WTC11 (cell line): ENCODE measurements around the gene GRIK2. TPM values are rescaled to one million over a fixed set of nuclear protein-coding genes. Genes with fewer than 3 reads are reported as not detected.

Source experiments
- ATAC-seq: fragments of 200-7000 bp; cut with Tn5 transposase; 2 replicates; pipeline ENCODE4 v1.10.0; 2021; ENCODE audit warnings: mild to moderate bottlenecking, moderate library complexity
- CTCF ChIA-PET: fragments of 300-600 bp; sonication (Branson Sonifier 250); formaldehyde crosslinking; loops from one replicate; lab custom pipeline; 2021; ENCODE audit warnings: antibody characterized with exemption; lab: Charles Lee
- POLR2A ChIA-PET: fragments of 350-600 bp; sonication (Branson Sonifier 250); formaldehyde crosslinking; loops from one replicate; lab custom pipeline; 2021; ENCODE audit warnings: antibody characterized with exemption; lab: Charles Lee
- DNase-seq: peaks from one replicate; pipeline ENCODE4 v3.0.0; 2021; ENCODE audit warnings: low spot score
- H3K27ac Mint-ChIP-seq: 2 replicates; pipeline ENCODE4 v1.8.0; 2021; ENCODE audit warnings: mixed read lengths
- H3K27me3 Mint-ChIP-seq: 2 replicates; pipeline ENCODE4 v1.8.0; 2021; ENCODE audit warnings: low read depth, mild to moderate bottlenecking, moderate library complexity, mixed read lengths
- H3K36me3 Mint-ChIP-seq: 2 replicates; pipeline ENCODE4 v1.8.0; 2021; ENCODE audit warnings: mixed read lengths
- H3K4me1 Mint-ChIP-seq: 2 replicates; pipeline ENCODE4 v1.8.0; 2022; ENCODE audit warnings: mixed read lengths
- H3K4me3 Mint-ChIP-seq: 2 replicates; pipeline ENCODE4 v1.8.0; 2021; ENCODE audit warnings: mild to moderate bottlenecking, moderate library complexity, mixed read lengths
- H3K9me3 Mint-ChIP-seq: 2 replicates; pipeline ENCODE4 v1.8.0; 2021; ENCODE audit warnings: mixed read lengths
- AFF4 ChIP-seq: sonication (generic); formaldehyde crosslinking; IDR thresholded peaks from 2 replicates; pipeline ENCODE4 v1.8.1; 2023; ENCODE audit warnings: mild to moderate bottlenecking, missing genetic modification reagents, borderline replicate concordance
- ATF2 ChIP-seq: sonication (generic); formaldehyde crosslinking; IDR thresholded peaks from 2 replicates; pipeline ENCODE4 v1.8.1; 2022; ENCODE audit warnings: low read depth, missing genetic modification reagents, borderline replicate concordance
- E2F1 ChIP-seq: sonication (generic); formaldehyde crosslinking; IDR thresholded peaks from 2 replicates; pipeline ENCODE4 v1.8.0; 2022; ENCODE audit warnings: mild to moderate bottlenecking, missing genetic modification reagents
- ERG ChIP-seq: fragments of 250-450 bp; sonication (Bioruptor Pico); IDR thresholded peaks from 2 replicates; pipeline ENCODE4 v1.8.0; 2021; ENCODE audit warnings: mild to moderate bottlenecking
- GRHL2 ChIP-seq: fragments of 250-450 bp; sonication (Bioruptor Pico); IDR thresholded peaks from 2 replicates; pipeline ENCODE4 v1.8.0; 2022; ENCODE audit warnings: mild to moderate bottlenecking, moderate library complexity; ENCODE audit not compliant: insufficient replicate concordance, severe bottlenecking
- GTF2I ChIP-seq: fragments of 250-450 bp; sonication (Bioruptor Pico); conservative IDR thresholded peaks from 2 replicates; pipeline ENCODE4 v1.4.0; 2021; ENCODE audit warnings: mild to moderate bottlenecking
- HMGXB4 ChIP-seq: sonication (generic); formaldehyde crosslinking; IDR thresholded peaks from 2 replicates; pipeline ENCODE4 v1.8.1; 2023; ENCODE audit warnings: mild to moderate bottlenecking, moderate library complexity, missing genetic modification reagents
- IRF2 ChIP-seq: sonication (generic); formaldehyde crosslinking; IDR thresholded peaks from 2 replicates; pipeline ENCODE4 v1.8.0; 2022; ENCODE audit warnings: low read depth, missing genetic modification reagents, borderline replicate concordance
- JAZF1 ChIP-seq: fragments of 250-450 bp; sonication (Bioruptor Pico); IDR thresholded peaks from 2 replicates; pipeline ENCODE4 v1.9.0; 2021; ENCODE audit warnings: moderate library complexity, mild to moderate bottlenecking, inconsistent platforms
- KAT7 ChIP-seq: sonication (generic); formaldehyde crosslinking; IDR thresholded peaks from 2 replicates; pipeline ENCODE4 v1.8.1; 2023; ENCODE audit warnings: missing genetic modification reagents, mild to moderate bottlenecking, borderline replicate concordance
- NFYB ChIP-seq: sonication (generic); formaldehyde crosslinking; conservative IDR thresholded peaks from 2 replicates; pipeline ENCODE4 v1.8.0; 2022; ENCODE audit warnings: low read depth, missing genetic modification reagents
- NR1H2 ChIP-seq: sonication (generic); formaldehyde crosslinking; IDR thresholded peaks from 2 replicates; pipeline ENCODE4 v1.9.0; 2021; ENCODE audit warnings: mild to moderate bottlenecking, moderate library complexity, missing genetic modification reagents
- PRRX2 ChIP-seq: fragments of 250-450 bp; sonication (Bioruptor Pico); IDR thresholded peaks from 2 replicates; pipeline ENCODE4 v1.8.0; 2021; ENCODE audit warnings: mild to moderate bottlenecking
- RORB ChIP-seq: fragments of 250-450 bp; sonication (Bioruptor Pico); IDR thresholded peaks from 2 replicates; pipeline ENCODE4 v1.9.0; 2021; ENCODE audit warnings: mild to moderate bottlenecking
- SMAD3 ChIP-seq: sonication (generic); formaldehyde crosslinking; IDR thresholded peaks from 2 replicates; pipeline ENCODE4 v1.8.0; 2022; ENCODE audit warnings: missing genetic modification reagents, mild to moderate bottlenecking, borderline replicate concordance
- SOX15 ChIP-seq: fragments of 250-450 bp; sonication (Bioruptor Pico); IDR thresholded peaks from 2 replicates; pipeline ENCODE4 v1.9.0; 2021; ENCODE audit warnings: mild to moderate bottlenecking
- STAT6 ChIP-seq: sonication (generic); formaldehyde crosslinking; conservative IDR thresholded peaks from 2 replicates; pipeline ENCODE4 v1.8.1; 2023; ENCODE audit warnings: mild to moderate bottlenecking, low read depth, missing genetic modification reagents, moderate library complexity
- TEAD1 ChIP-seq: sonication (generic); formaldehyde crosslinking; IDR thresholded peaks from 2 replicates; pipeline ENCODE4 v1.8.0; 2022; ENCODE audit warnings: mild to moderate bottlenecking, missing genetic modification reagents
- ZBTB21 ChIP-seq: sonication (generic); formaldehyde crosslinking; IDR thresholded peaks from 2 replicates; pipeline ENCODE4 v1.8.1; 2023; ENCODE audit warnings: mild to moderate bottlenecking, missing genetic modification reagents, borderline replicate concordance
- ZNF219 ChIP-seq: sonication (generic); formaldehyde crosslinking; IDR thresholded peaks from 2 replicates; pipeline ENCODE4 v1.8.0; 2023; ENCODE audit warnings: missing genetic modification reagents, mild to moderate bottlenecking, borderline replicate concordance
- ZNF317 ChIP-seq: sonication (generic); formaldehyde crosslinking; IDR thresholded peaks from 2 replicates; pipeline ENCODE4 v1.8.1; 2023; ENCODE audit warnings: low read depth, mild to moderate bottlenecking, moderate library complexity, missing genetic modification reagents, borderline replicate concordance
- total RNA-seq: library from RNA; stranded (reverse); gene quantifications from 3 replicates; pipeline ENCODE4 v1.2.3, GENCODE V29; 2021

The GRIK2 gene
- total RNA-seq, 1 experiment from 2014 or later: 2.7 TPM

GRCh38 chr6:101434601-101435000, 41.1 kb downstream of the GRIK2 start (continued):
- no peak for TF ChIP-seq ERG
- no peak for TF ChIP-seq TEAD1
- no peak for TF ChIP-seq ZNF219 (CRISPR knock-in tag)
- no peak for TF ChIP-seq JAZF1 (CRISPR knock-in tag)
- TF ChIP-seq STAT6 (CRISPR knock-in tag): no peak
- TF ChIP-seq NFYB (CRISPR knock-in tag): no peak
- no peak for TF ChIP-seq PRRX2 (CRISPR knock-in tag)
- no peak for TF ChIP-seq ZBTB21 (CRISPR knock-in tag)
- no peak for TF ChIP-seq SMAD3 (CRISPR knock-in tag)

- ChIA-PET CTCF (no interaction called here), POLR2A (no interaction called here)
- Mint-ChIP-seq H3K4me1 (peaks cover 6% of the 10 kb centered on the region), H3K27me3 (no peaks in the 10 kb centered on the region), H3K4me3 (no peak overlapping the region), H3K9me3 (no peaks in the 10 kb centered on the region), H3K27ac (no peak overlapping the region), H3K36me3 (no peaks in the 10 kb centered on the region)
- TF ChIP-seq ATF2 (CRISPR knock-in tag) (no peak), GRHL2 (no peak), IRF2 (CRISPR knock-in tag) (no peak), NR1H2 (CRISPR knock-in tag) (no peak), JAZF1 (CRISPR knock-in tag) (no peak), E2F1 (CRISPR knock-in tag) (no peak), HMGXB4 (no peak), SOX15 (CRISPR knock-in tag) (no peak), ZNF317 (CRISPR knock-in tag) (no peak), KAT7 (no peak), AFF4 (CRISPR knock-in tag) (no peak), GTF2I (CRISPR knock-in tag) (no peak), ZBTB21 (CRISPR knock-in tag) (no peak), RORB (no peak)
- DNase-seq (no peak), ATAC-seq (no peak)
Observed at GRCh38 chr6:101435038-101435437, 41.5 kb downstream of the GRIK2 start.
